ENCODE measurements around the gene ACBD3. TPM values are rescaled to one million over a fixed set of nuclear protein-coding genes. Genes with fewer than 3 reads are reported as not detected.

Gene ACBD3
- total RNA-seq, 4 donors from 2014 or later, result 24.1 to 36.3 (median 32.8) TPM

DNA sequence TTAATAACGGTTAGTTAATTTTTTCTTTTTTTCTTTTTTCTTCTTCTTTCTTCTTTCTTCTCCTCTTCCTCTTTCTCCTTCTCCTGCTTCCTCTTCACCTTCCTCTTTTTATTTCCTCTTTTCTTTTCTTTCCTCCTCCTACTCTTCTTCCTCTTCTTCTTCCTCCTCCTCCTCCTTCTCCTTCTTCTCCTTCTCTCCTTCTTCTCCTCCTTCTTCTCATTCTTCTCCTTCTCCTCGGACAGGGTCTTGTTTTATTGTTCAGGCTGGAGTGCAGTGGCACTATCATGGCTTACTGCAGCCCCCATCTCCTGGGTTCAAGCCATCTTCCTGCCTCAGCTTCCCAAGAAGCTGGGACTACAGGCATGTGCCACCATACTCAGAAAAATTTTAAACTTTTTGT is 13.4 kb upstream of the ACBD3 start:
- H3K9me3 ChIP-seq, result no peaks in the 10 kb centered on the region
- no peaks in the 10 kb centered on the region for H3K27me3 ChIP-seq
- DNase-seq, result no peak
- H3K27ac ChIP-seq, result no peak overlapping the region
- no peak overlapping the region for H3K4me3 ChIP-seq
- no peaks in the 10 kb centered on the region for H3K4me1 ChIP-seq
- no peaks in the 10 kb centered on the region for H3K36me3 ChIP-seq
- TF ChIP-seq, protein P1, sequence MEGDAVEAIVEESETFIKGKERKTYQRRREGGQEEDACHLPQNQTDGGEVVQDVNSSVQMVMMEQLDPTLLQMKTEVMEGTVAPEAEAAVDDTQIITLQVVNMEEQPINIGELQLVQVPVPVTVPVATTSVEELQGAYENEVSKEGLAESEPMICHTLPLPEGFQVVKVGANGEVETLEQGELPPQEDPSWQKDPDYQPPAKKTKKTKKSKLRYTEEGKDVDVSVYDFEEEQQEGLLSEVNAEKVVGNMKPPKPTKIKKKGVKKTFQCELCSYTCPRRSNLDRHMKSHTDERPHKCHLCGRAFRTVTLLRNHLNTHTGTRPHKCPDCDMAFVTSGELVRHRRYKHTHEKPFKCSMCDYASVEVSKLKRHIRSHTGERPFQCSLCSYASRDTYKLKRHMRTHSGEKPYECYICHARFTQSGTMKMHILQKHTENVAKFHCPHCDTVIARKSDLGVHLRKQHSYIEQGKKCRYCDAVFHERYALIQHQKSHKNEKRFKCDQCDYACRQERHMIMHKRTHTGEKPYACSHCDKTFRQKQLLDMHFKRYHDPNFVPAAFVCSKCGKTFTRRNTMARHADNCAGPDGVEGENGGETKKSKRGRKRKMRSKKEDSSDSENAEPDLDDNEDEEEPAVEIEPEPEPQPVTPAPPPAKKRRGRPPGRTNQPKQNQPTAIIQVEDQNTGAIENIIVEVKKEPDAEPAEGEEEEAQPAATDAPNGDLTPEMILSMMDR (IDR thresholded peaks at IDR 0.05), result no peak
- no peak for TF ChIP-seq POLR2A (IDR thresholded peaks at IDR 0.05)

DNA sequence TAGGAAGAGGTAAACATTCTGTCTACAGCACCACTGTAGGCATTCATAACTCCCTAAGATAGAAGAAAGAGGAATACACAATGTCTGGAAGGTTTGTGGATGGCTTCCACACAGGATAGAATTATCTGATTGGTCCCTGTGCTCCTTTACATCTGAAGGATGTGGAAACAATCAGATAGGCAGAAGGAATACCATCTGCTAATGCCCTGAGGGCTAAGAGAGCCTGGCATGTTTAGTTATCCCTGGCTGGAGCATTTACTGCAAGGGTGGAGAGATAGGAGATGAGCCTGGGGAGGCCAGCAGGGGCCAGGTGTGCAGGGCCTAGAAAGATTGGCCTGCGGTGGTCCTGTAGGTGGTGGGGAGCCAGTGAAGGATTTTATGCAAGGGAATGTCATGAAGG is 8.6 kb upstream of the ACBD3 start:
- no peaks in the 10 kb centered on the region for H3K36me3 ChIP-seq
- no peaks in the 10 kb centered on the region for H3K27me3 ChIP-seq
- DNase-seq, result no peak
- H3K9me3 ChIP-seq, result no peaks in the 10 kb centered on the region
- H3K4me1 ChIP-seq, result no peaks in the 10 kb centered on the region
- H3K27ac ChIP-seq, result peak overlapping the region in 1 of 4 donors; percentile 30
- H3K4me3 ChIP-seq, result no peak overlapping the region
- TF ChIP-seq POLR2A (IDR thresholded peaks at IDR 0.05), result no peak
- TF ChIP-seq, protein P1 (IDR thresholded peaks at IDR 0.05), result no peak

DNA sequence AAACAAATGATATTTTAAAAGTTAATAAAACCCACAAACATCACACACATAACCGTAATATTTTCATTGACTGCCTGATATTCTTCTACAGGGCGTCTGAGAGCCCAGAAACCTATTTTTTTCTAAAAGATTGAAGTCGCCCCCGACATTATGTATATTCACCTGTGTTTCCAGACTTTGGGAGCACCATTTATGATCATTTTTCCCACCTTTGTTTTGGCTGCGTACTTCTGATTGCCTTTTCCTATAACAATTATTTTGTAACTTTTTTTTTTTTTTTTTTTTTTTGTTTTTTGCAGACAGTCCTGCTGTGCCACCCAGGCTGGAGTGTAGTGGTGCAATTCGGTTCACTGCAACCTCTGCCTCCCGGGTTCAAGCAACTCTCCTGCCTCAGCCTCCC is 839 bp upstream of the ACBD3 start:
- H3K9me3 ChIP-seq, result no peaks in the 10 kb centered on the region
- no peaks in the 10 kb centered on the region for H3K27me3 ChIP-seq
- peak overlapping the region in 2 of 4 donors; percentile 95 for H3K27ac ChIP-seq
- no peak for DNase-seq
- peaks cover 0 to 21% (median 5%) of the 10 kb centered on the region in 4 donors for H3K4me1 ChIP-seq
- TF ChIP-seq POLR2A (IDR thresholded peaks at IDR 0.05), result no peak
- TF ChIP-seq, protein P1 (IDR thresholded peaks at IDR 0.05), result no peak
- peak overlapping the region in 2 of 4 donors; percentile 84 to 97 for H3K4me3 ChIP-seq
- no peaks in the 10 kb centered on the region for H3K36me3 ChIP-seq

DNA sequence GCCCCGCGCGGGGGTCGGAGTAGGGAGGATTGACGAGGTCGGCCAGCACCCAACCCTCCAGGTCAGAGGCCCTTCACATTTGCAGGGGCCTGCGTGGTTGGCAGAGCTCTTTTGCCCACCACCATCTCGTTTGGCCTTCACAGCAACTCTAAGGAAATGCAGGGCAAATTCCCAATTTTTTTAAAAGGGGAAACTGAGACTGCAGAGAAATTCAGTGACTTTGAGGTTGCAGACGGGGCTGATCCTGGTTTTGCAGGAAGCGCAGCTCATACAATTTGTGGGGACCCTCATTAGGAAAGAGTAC is 430 bp upstream of the ACBD3 start:
- no peak for DNase-seq
- Histone ChIP-seq H3K9me3 (no peaks in the 10 kb centered on the region), H3K27me3 (no peaks in the 10 kb centered on the region), H3K36me3 (no peaks in the 10 kb centered on the region), H3K4me3 (peak overlapping the region; percentile 65 to 97 (median 86)), H3K27ac (peak overlapping the region; percentile 87 to 98 (median 95)), H3K4me1 (peaks cover 0 to 25% (median 6%) of the 10 kb centered on the region in 4 donors)
- no peak for TF ChIP-seq POLR2A (IDR thresholded peaks at IDR 0.05)
- TF ChIP-seq, protein P1 (IDR thresholded peaks at IDR 0.05), result peak in 1 of 6 experiments; percentile 29

DNA sequence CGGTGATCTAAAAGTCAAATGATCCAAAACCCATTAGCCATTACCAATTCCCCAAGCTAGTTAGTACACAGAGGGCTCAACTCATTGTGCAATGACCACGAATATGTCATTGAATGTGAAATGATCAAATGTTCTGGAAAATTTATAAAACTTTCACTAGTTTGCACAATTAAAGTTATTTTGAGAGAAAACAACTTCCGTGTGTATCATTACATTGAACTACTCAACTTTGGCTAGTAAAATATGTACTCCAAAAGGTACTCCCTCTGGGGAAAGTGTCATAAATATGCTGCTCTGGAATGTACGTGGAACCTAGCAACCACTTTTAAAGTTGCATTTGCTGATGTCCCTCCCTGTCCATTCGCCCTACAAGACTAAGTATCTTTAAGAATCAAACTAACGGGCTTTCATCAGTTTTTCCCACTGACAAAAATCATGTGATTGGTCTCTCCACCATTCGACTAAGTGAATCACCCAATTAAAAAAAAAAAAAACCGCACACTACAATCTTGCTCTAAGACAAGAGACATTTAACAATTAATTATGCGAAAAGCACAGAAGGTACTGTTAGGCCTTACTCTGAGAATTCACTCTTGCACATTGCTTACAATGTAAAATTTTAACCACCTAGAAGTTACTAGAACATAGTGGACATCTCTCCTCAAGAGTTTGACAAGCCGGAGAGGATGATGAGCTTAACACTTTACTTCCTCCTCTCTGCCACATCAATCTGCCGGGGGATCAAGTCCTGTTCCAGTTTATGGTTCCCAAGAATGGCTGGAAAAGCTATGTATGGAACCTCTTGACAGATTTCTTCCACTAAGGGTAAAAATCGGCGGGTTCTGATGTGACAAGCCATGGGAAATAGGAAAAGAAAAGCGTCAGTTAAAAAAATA is 1.2 kb downstream of the ACBD3 start:
- TF ChIP-seq POLR2A (IDR thresholded peaks at IDR 0.05), result no peak
- TF ChIP-seq, protein P1 (IDR thresholded peaks at IDR 0.05), result no peak
- no peak for DNase-seq
- H3K27me3 ChIP-seq, result no peaks in the 10 kb centered on the region
- H3K9me3 ChIP-seq, result no peaks in the 10 kb centered on the region
- peaks cover 0 to 32% (median 7%) of the 10 kb centered on the region in 4 donors for H3K4me1 ChIP-seq
- peak overlapping the region; percentile 65 to 97 (median 86) for H3K4me3 ChIP-seq
- H3K27ac ChIP-seq, result peak overlapping the region; percentile 87 to 98 (median 95)
- peaks cover 0 to 4% (median 0%) of the 10 kb centered on the region in 3 donors for H3K36me3 ChIP-seq

All from Peyer's patch (tissue), 4 donors.